ENCODE measurements around the gene TRMU.

Gene TRMU

DNA sequence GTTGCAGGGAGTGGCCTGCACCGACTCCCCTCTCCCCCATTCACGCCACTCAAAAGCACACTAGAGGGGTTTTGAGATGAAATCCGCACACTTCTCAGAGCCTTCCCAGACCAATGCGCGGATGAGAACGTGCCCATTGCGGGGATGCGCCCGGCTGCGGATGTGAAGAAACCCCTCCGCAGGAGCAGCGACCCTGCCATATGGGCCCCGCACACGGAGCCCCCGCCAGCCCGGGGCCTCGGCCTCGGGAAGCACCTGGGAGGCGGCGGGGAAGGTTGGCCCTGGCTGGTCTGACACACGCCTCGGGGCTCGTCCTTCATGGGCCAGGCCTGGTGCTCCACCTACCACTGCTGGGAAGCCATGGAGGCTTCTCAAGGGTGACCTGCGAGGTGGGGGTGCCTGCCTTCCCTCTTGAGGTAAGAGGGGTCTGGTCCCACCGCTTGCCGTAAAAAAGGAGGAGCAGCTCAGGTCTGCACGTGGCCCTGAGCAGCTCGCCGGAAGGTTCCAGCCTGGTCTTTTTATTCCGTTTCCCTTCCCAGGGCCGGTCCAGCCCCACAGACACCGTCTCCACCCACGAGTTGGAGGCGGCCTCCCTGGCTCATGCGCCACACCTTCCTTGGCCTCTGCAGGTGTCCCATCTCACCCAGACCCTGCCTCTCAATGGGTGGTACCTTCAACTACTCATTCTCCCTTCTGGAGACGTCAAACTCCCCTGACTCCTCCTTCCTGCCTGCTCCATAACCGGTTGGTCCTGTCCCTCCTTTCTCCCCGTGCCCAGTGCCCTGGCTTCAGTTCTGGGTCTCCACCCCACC, 39.4 kb downstream of the TRMU start:
- 94% methylated on average over 38 of the region's 38 CpGs for WGBS
- Histone ChIP-seq H3K9ac (ENCODE audit: low read depth, low read length) (no peak overlapping the region), H3K27me3 (ENCODE audit: insufficient read depth, low read length) (no peaks in the 10 kb centered on the region), H3K27ac (ENCODE audit: low read depth, low read length) (no peak overlapping the region), H3K4me1 (ENCODE audit: insufficient read depth, low read length) (peaks cover 31% of the 10 kb centered on the region), H3K36me3 (ENCODE audit: insufficient read depth, low read length) (peaks cover 9% of the 10 kb centered on the region; the same call in 1 of the 2 replicates), H3K4me3 (ENCODE audit: low read length) (no peak overlapping the region), H3K9me3 (ENCODE audit: insufficient read depth, low read depth, low read length) (no peaks in the 10 kb centered on the region; the same call in 1 of the 2 replicates)

DNA sequence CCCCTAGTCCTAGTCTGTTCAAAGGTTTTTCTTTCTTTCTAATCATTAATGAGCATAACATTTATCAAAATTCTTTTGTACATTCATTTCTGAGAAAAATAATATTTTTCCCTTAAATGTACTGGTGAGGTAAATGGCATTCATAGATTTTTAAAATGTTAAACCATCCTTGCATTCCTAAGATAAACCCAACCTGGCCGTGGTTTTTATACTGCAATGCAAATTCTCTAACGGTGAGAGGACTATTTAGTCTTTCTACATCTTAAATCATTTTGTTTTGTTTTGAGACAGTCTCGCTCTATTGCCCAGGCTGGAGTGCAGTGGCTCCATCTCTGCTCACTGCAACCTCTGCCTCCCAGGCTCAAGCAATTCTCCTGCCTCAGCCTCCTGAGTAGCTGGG, 40.6 kb downstream of the TRMU start:
- Histone ChIP-seq H3K27ac (ENCODE audit: low read depth, low read length) (no peak overlapping the region), H3K4me3 (ENCODE audit: low read length) (no peak overlapping the region), H3K36me3 (ENCODE audit: insufficient read depth, low read length) (peaks cover 9% of the 10 kb centered on the region; the same call in 1 of the 2 replicates), H3K9me3 (ENCODE audit: insufficient read depth, low read depth, low read length) (no peaks in the 10 kb centered on the region; the same call in 1 of the 2 replicates), H3K9ac (ENCODE audit: low read depth, low read length) (no peak overlapping the region), H3K4me1 (ENCODE audit: insufficient read depth, low read length) (peaks cover 32% of the 10 kb centered on the region), H3K27me3 (ENCODE audit: insufficient read depth, low read length) (no peaks in the 10 kb centered on the region)
- WGBS: 94% methylated on average over 3 of the region's 3 CpGs

DNA sequence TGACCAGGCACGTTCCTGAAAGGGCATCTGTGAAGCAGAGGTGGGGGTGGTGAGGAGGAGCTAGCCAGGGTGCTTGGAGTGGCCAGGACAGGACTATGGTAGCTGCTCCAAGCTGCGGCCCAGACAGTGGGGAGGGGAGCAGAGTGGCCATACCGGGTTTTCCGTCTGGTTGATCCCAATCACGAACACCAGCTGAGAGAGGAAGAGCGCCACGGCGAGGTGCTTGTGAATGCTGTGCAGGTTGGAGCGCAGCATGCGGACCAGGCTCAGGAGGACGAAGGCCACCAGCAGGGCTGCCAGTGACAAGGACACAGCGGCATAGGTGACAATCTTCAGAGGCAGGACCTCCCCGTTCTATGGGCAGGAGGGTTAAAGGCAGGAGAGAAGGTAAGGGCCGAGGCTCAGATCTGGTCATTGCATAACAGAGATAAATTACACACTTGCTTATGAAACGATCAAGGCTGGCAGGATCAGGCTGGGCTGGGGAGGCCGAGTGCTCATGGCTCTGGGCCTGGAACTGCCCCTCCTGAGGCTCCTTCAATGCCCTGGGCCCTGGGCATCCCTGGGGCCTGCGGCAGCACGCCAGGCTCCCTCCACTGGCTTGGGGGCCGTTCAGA, 41.5 kb downstream of the TRMU start:
- Histone ChIP-seq H3K36me3 (ENCODE audit: insufficient read depth, low read length) (peaks cover 9% of the 10 kb centered on the region; the same call in 1 of the 2 replicates), H3K27me3 (ENCODE audit: insufficient read depth, low read length) (no peaks in the 10 kb centered on the region), H3K9ac (ENCODE audit: low read depth, low read length) (0 out of 2 replicates have a peak overlapping the region, but pooled peaks have one; percentile 41), H3K9me3 (ENCODE audit: insufficient read depth, low read depth, low read length) (no peaks in the 10 kb centered on the region; the same call in 1 of the 2 replicates), H3K27ac (ENCODE audit: low read depth, low read length) (peak overlapping the region; percentile 90; the same call in 1 of the 2 replicates), H3K4me1 (ENCODE audit: insufficient read depth, low read length) (peaks cover 32% of the 10 kb centered on the region), H3K4me3 (ENCODE audit: low read length) (no peak overlapping the region)
- 85% methylated on average over 19 of the region's 19 CpGs for WGBS

DNA sequence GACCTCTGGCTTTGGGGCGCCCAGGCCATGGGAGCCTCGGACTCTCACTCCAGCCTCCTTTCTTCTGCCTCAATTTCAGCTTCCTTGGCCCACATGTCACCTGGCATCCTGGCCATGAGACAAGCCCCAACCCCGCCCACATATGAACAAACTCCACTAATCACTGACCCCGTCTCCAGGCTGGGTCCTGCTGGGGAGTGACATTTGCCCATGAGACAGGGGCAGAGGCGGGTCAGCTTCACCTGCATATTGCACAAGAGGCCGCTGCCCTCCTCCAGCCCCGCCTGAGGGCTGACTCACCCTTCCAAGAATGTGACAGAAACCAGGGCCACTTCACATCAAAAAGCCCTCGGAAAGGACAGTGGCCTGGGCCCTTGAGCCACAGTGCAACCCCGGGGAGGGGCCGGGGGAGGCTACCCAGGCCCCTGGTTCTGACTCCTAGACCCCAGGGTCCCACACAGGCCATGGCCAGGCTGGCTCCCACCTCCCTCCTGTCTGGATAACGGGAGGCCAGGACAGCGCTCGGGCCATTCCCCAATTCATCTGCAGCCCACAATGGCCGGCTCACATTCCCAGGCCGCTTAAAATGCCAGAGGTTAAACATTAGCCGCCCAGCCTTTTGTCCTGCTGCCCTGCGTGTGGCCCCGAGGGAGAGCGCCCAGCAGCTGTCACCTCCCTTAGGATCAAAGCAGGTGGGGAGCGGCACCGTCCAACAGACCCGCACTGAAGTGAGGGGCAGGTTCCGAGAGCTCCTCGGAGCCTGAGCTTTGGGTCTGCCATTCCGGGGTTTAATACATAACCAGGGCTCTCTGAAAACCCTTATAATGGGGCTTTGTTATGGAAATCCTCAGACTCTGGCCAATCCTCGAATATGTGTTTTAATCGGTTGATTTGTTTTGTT, 42.3 kb downstream of the TRMU start:
- no peaks in the 10 kb centered on the region for H3K27me3 ChIP-seq (ENCODE audit: insufficient read depth, low read length)
- H3K4me3 ChIP-seq (ENCODE audit: low read length): peak overlapping the region; percentile 7; the same call in 1 of the 2 replicates
- peaks cover 32% of the 10 kb centered on the region for H3K4me1 ChIP-seq (ENCODE audit: insufficient read depth, low read length)
- H3K27ac ChIP-seq (ENCODE audit: low read depth, low read length): peak overlapping the region; percentile 90
- H3K36me3 ChIP-seq (ENCODE audit: insufficient read depth, low read length): peaks cover 7% of the 10 kb centered on the region; the same call in 1 of the 2 replicates
- peak overlapping the region; percentile 41; the same call in 1 of the 2 replicates for H3K9ac ChIP-seq (ENCODE audit: low read depth, low read length)
- no peaks in the 10 kb centered on the region; the same call in 1 of the 2 replicates for H3K9me3 ChIP-seq (ENCODE audit: insufficient read depth, low read depth, low read length)
- WGBS: 19% methylated on average over 27 of the region's 27 CpGs

DNA sequence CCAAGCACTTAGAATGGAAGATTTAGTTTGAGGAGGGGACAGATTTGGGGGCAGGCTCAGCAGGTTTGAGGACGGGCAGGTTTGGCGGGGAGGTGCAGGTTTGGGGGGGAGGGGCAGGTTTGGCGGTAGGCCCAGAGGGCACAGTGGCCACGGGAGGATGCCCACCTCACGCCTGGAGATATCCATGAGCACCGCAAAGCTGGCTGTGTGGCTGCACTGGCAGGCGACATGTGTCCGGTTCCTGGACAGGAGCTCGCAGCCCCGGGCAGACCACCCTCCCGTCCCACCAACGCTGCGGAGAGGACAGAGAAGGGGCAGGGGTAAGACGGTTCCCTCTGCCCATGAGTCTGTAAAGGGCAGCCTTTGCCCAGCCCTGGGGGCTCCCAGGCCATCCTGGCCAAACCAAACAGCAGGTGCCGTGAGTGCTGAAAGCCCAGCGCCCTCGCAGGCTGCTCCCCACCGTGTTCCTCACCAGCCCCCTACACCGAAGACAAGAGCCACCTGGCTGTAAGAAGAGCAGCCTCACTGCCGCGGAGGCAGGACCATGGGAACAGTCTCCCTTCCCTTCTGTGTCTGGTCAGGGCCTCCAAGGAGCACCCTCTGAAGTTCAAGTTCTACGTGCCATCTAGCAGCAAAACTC, 43.0 kb downstream of the TRMU start:
- no peaks in the 10 kb centered on the region for H3K27me3 ChIP-seq (ENCODE audit: insufficient read depth, low read length)
- peak overlapping the region; percentile 7; the same call in 1 of the 2 replicates for H3K4me3 ChIP-seq (ENCODE audit: low read length)
- peak overlapping the region; percentile 90 for H3K27ac ChIP-seq (ENCODE audit: low read depth, low read length)
- H3K9me3 ChIP-seq (ENCODE audit: insufficient read depth, low read depth, low read length): no peaks in the 10 kb centered on the region; the same call in 1 of the 2 replicates
- 67% methylated on average over 22 of the region's 22 CpGs for WGBS
- H3K36me3 ChIP-seq (ENCODE audit: insufficient read depth, low read length): peaks cover 6% of the 10 kb centered on the region; the same call in 1 of the 2 replicates
- peaks cover 32% of the 10 kb centered on the region for H3K4me1 ChIP-seq (ENCODE audit: insufficient read depth, low read length)
- no peak overlapping the region; the same call in 1 of the 2 replicates for H3K9ac ChIP-seq (ENCODE audit: low read depth, low read length)

DNA sequence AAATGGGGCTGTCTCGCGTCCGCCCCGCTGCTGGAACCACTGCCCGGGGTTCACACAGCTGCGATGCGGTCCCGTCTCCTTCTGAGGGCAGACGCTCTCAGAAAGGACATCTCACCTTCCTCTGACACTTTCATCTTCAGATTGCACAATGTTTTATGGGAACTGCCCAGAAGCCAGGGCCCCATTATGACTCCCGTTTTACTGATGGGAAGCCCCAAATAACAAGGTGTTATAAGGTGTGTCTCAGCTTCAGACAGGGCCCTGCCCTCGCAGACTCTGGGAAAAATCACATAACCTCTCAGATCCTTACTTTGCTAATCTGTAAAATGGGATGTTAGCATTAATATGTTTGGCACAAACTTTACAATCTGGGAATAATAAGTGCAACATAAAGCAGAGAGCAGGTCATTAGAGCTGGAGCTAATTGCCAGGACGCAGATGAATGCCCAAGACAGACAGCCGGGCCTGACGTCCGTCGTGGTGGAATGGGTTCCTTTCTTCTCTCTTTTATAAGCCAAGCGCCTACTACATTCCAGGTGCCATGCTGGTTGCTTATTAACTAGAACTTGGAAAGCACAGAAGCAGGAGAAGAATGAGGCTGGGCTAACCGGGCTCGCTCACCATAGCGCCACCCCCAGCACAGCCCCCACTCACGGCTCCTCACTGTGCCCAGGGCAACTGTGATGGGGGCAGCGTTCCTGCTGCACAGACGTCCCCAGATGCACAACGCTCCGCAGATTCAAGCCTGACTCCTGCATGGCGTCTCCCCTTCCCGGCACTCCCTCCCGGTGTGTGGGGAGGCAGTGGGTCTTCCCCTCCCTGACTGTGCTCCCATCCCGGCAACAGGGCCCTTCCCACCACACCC, 43.8 kb downstream of the TRMU start:
- peaks cover 32% of the 10 kb centered on the region for H3K4me1 ChIP-seq (ENCODE audit: insufficient read depth, low read length)
- peaks cover 6% of the 10 kb centered on the region; the same call in 1 of the 2 replicates for H3K36me3 ChIP-seq (ENCODE audit: insufficient read depth, low read length)
- H3K4me3 ChIP-seq (ENCODE audit: low read length): no peak overlapping the region
- 86% methylated on average over 29 of the region's 29 CpGs for WGBS
- no peak overlapping the region for H3K9ac ChIP-seq (ENCODE audit: low read depth, low read length)
- no peaks in the 10 kb centered on the region; the same call in 1 of the 2 replicates for H3K9me3 ChIP-seq (ENCODE audit: insufficient read depth, low read depth, low read length)
- no peaks in the 10 kb centered on the region for H3K27me3 ChIP-seq (ENCODE audit: insufficient read depth, low read length)
- no peak overlapping the region; the same call in 1 of the 2 replicates for H3K27ac ChIP-seq (ENCODE audit: low read depth, low read length)

DNA sequence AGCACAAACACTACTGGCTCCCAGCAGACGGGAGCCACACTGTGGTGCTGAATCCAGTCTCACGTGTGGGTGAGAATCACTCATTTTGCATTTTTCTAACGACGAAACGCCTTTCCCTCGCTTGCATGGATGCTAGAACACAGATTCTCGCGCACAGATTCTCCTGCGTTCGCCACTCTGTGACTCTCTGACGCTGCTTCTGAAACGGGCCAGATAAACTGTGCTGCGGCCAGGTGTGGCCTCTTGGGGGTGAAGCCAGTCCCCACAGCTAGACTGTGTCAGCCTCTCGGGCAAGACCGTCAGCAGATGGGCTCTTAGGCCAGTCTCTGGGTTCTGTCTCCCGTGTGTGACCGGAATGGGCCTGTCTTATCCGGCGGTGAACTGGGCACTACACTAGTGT, 44.6 kb downstream of the TRMU start:
- peaks cover 32% of the 10 kb centered on the region for H3K4me1 ChIP-seq (ENCODE audit: insufficient read depth, low read length)
- 91% methylated on average over 19 of the region's 19 CpGs for WGBS

DNA sequence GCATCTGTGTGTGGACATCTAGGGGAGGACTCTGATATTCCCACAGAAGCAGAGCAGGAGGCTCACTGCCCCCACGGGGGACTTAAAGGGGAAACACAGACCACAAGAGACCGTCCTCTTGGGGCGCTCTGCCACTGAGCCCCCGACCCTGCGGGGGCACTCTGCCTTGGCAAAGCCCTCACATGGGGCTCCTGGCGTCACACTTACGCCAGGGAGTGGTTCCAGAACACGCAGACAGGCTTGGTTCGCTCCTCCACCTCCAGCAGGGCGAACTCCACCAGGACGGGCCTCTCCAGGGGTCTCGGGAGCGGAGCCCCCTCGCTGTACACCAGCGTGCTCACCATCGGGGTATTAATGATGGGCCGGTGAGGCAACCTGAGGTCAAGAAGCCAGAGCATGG, 45.1 kb downstream of the TRMU start:
- H3K36me3 ChIP-seq (ENCODE audit: insufficient read depth, low read length): peaks cover 6% of the 10 kb centered on the region; the same call in 1 of the 2 replicates
- no peak overlapping the region for H3K27ac ChIP-seq (ENCODE audit: low read depth, low read length)
- 96% methylated on average over 17 of the region's 17 CpGs for WGBS
- peaks cover 32% of the 10 kb centered on the region for H3K4me1 ChIP-seq (ENCODE audit: insufficient read depth, low read length)
- no peaks in the 10 kb centered on the region; the same call in 1 of the 2 replicates for H3K9me3 ChIP-seq (ENCODE audit: insufficient read depth, low read depth, low read length)
- H3K9ac ChIP-seq (ENCODE audit: low read depth, low read length): no peak overlapping the region
- H3K27me3 ChIP-seq (ENCODE audit: insufficient read depth, low read length): no peaks in the 10 kb centered on the region
- no peak overlapping the region for H3K4me3 ChIP-seq (ENCODE audit: low read length)

More for the DNA sequence above, 44.6 kb downstream of the TRMU start:
- no peaks in the 10 kb centered on the region; the same call in 1 of the 2 replicates for H3K9me3 ChIP-seq (ENCODE audit: insufficient read depth, low read depth, low read length)
- no peak overlapping the region for H3K9ac ChIP-seq (ENCODE audit: low read depth, low read length)
- H3K27ac ChIP-seq (ENCODE audit: low read depth, low read length): no peak overlapping the region
- peaks cover 6% of the 10 kb centered on the region; the same call in 1 of the 2 replicates for H3K36me3 ChIP-seq (ENCODE audit: insufficient read depth, low read length)
- no peak overlapping the region for H3K4me3 ChIP-seq (ENCODE audit: low read length)
- H3K27me3 ChIP-seq (ENCODE audit: insufficient read depth, low read length): no peaks in the 10 kb centered on the region

DNA sequence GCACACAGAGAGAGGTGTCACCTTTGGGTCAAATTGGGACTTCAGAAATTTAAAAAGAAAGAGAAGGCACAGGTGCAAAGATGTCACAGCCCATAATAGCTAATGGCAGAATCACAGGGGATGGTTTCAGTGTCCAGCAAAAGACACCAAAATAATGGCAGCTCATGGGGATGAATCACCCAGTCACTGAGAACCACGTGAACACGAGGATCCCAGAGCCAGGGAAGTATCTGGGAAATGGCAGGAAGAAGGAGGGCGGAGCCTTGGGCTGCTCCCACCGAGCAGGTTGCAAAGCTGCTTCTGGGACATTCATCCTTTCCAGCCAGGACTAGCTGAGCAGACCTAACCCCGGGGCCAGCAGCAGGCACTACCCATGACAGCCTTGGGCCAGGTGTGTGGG, 45.6 kb downstream of the TRMU start:
- no peak overlapping the region for H3K9ac ChIP-seq (ENCODE audit: low read depth, low read length)
- H3K36me3 ChIP-seq (ENCODE audit: insufficient read depth, low read length): peaks cover under 1% of the 10 kb centered on the region; the same call in 1 of the 2 replicates
- no peak overlapping the region for H3K4me3 ChIP-seq (ENCODE audit: low read length)
- 66% methylated on average over 5 of the region's 5 CpGs for WGBS
- no peak overlapping the region for H3K27ac ChIP-seq (ENCODE audit: low read depth, low read length)
- H3K9me3 ChIP-seq (ENCODE audit: insufficient read depth, low read depth, low read length): no peaks in the 10 kb centered on the region
- peaks cover 32% of the 10 kb centered on the region for H3K4me1 ChIP-seq (ENCODE audit: insufficient read depth, low read length)
- no peaks in the 10 kb centered on the region for H3K27me3 ChIP-seq (ENCODE audit: insufficient read depth, low read length)
